HG02678 (cell line): Measurements from ENCODE around the gene CLRN1.

Source experiments
- ATAC-seq: cut with Tn5 transposase; IDR thresholded peaks from one replicate; pipeline ENCODE4 v1.9.1; 2021; ENCODE audit warnings: mild to moderate bottlenecking, moderate library complexity; ENCODE audit not compliant: unreplicated experiment

Gene CLRN1

DNA sequence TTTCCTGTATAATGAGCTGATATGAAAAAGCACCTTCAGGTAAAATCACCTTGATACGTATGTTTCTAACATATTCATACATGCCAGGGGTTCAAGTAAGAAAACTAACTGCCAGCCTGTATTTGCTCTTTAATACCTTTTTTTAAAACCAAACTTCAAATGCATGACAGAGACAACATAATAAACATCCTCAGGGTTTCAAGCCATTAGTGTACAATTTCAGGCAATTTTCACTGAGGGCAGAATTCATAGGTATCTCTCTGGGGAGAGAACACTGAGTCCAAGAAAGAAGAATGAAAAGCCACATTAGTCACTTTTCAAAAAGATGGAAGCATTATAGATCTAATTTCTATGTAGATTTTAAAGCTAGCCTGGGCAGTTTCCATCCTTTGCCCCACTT is 94.2 kb downstream of the CLRN1 start:
- no peak for ATAC-seq

DNA sequence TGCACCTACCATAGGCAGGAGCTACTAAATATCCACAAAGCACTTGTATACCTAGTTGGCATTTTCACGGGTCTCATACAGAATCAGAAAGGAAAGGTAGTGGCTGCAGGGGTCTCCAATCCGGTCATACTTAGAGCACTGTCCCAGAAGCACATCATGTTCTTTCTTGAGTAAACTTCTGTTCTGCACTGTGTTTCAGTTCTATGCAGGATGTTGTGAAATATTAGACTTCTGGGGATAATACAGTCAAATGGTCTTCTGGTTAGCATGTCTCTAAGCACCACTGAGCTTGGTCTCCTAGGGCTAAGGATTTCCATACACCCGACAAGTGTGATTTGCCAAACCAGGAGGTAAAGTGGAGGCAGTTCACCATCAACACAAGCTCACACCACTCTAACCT is 95.2 kb downstream of the CLRN1 start:
- ATAC-seq = no peak

DNA sequence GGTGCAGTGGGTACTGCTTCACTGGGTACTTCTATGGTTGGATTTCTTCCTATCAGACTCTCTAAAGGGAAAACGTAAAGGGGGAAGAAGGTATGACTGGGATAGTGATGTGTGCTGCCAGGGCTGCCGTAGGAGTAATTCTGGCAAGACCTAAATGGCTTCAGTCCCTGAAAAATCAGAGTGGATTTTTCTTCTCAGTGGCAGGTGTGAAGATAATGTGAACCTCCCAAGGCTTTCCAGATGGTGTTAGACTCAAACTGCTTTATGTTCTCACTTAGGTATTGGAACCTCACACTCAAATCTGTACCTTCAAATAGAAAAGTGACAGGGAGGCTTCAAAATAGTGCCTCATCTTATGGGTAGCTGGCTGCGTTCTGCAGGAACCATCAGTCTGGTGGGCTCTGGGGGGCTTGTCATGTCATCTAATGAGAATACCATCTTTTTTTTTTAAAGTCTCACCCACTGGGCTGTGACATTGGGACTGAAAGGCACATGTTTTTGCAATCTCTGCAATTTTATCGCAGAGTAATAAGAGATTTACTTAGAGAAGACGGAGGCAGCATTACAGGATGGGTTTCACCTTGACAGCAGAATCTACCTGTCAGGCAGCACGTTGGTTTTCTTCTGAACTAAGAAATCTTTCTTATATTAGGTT is 95.8 kb downstream of the CLRN1 start:
- ATAC-seq = no peak
